ENCODE measurements around the gene NTNG1.

- no peak for TF ChIP-seq TAF1 (IDR thresholded peaks at IDR 0.05; ENCODE audit: borderline replicate concordance, low read depth, low read length)
- no peak for TF ChIP-seq POLR2A (IDR thresholded peaks at IDR 0.05; ENCODE audit: low read depth, low read length)
These were observed 334.2 kb downstream of the NTNG1 start for GRCh38 chr1:107474877-107475612.
